Measurements from ENCODE around the gene RNF157. TPM values are rescaled to one million over a fixed set of nuclear protein-coding genes. Genes with fewer than 3 reads are reported as not detected.

RNF157 gene
- total and polyA plus RNA-seq, 10 of the 15 experiments (the other 5 are each of a cell fraction or from before 2014, with no cell fraction given): 1.4 to 15.9 (median 9.6) TPM

DNA sequence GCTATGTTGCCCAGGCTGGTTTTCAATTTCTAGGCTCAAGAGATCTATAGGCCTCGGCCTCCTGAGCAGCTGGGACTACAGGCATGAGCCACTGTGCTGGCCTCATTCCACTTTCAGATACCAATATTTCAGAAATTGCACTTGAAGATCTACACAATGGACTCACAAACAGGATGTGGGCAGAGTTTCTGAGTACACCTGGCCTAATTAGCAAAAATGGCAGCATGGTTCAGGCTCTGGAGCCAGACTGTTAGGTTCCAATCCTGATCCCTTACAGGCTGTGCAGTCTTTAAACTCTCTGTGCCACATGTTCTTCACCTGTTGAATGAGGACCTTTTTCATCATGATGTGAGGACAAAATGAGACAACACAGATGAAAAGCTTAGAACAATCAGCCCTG, 32.2 kb downstream of the RNF157 start (continued):
- TF ChIP-seq ZNF687 (IDR thresholded peaks at IDR 0.05): peak; percentile 78
- no peak for TF ChIP-seq EGR1 (IDR thresholded peaks at IDR 0.05; ENCODE audit: borderline replicate concordance in 1 of 2, low read depth in 2 of 2, low read length in 2 of 2)
- TF ChIP-seq MTA3 (IDR thresholded peaks at IDR 0.05; ENCODE audit: borderline replicate concordance, low read length): no peak
- TF ChIP-seq E4F1 (IDR thresholded peaks at IDR 0.05; ENCODE audit: borderline replicate concordance, partially characterized antibody): no peak
- TF ChIP-seq RAD51 (IDR thresholded peaks at IDR 0.05): no peak
- TF ChIP-seq ATF3 (IDR thresholded peaks at IDR 0.05; ENCODE audit: borderline replicate concordance, extremely low read depth, low read depth, low read length): no peak
- no peak for TF ChIP-seq SIN3A (IDR thresholded peaks at IDR 0.05; ENCODE audit: low read depth, low read length)
- TF ChIP-seq SUPT20H (IDR thresholded peaks at IDR 0.05; ENCODE audit: borderline replicate concordance, control insufficient read depth, low read depth, low read length): no peak
- TF ChIP-seq ZNF274 (IDR thresholded peaks at IDR 0.05; ENCODE audit: insufficient read depth, insufficient read length): no peak
- no peak for TF ChIP-seq ASH2L (IDR thresholded peaks at IDR 0.05; ENCODE audit: borderline replicate concordance, low read depth)
- no peak for TF ChIP-seq POLR2AphosphoS5 (IDR thresholded peaks at IDR 0.05; ENCODE audit: low read length)
- TF ChIP-seq YY1 (IDR thresholded peaks at IDR 0.05; ENCODE audit: low read depth, low read length): 0 out of 2 replicates have a peak, but pooled peaks have one; percentile 52

Measured in GM12878 (cell line).